HG02588 (cell line): ENCODE measurements around the gene RAD21L1.

Experiments
- ATAC-seq: cut with Tn5 transposase; IDR thresholded peaks from one replicate; pipeline ENCODE4 v1.9.1; 2021; ENCODE audit warnings: mild to moderate bottlenecking, moderate library complexity; ENCODE audit not compliant: unreplicated experiment

The RAD21L1 gene

DNA sequence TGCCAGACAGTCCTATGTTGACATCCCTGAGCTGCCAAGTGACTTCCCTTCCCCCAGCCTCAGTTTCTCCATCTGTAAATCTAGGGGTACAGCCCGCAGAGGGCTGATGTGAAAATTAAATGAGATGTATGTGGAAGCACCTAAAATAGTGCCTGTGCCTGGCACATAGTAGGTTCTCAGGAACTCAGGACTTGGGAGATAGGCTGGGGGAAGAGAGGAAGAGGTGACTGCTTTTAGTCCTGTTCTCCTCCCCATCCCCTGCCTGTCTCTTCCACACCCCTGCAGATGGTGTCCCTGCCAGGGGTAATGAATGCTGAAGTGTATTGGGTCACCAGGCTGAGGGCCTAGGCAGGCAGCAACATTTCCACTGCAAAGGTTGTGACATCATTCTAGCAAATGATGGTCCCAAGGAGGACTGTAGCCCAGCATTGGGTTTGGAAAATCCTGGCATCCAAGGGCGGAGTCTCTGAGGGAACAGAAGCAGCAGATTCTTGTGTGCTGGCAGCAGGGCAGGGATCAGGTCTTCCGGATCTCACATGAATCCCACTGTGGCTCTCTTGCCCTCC is 42.0 kb downstream of the RAD21L1 start:
- ATAC-seq: no peak

DNA sequence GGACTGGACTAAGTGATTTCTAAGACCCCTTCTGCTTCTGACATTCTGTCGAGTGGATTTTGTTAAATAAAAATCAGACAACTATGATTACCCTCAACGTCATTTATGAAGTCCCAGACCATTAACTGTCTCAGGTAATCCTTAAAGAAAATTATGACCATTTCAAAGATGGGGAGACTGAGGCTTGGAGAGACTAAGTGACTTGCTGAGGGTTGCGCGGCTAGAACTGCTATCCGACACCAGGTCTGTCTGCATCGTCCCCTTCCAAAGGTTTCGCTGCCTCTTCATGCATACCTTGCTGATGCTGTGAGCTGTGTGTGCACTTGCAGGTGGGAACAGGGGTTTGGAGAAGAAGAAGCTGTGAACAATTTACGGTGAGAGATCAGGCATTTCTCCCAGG is 43.4 kb downstream of the RAD21L1 start:
- no peak for ATAC-seq

DNA sequence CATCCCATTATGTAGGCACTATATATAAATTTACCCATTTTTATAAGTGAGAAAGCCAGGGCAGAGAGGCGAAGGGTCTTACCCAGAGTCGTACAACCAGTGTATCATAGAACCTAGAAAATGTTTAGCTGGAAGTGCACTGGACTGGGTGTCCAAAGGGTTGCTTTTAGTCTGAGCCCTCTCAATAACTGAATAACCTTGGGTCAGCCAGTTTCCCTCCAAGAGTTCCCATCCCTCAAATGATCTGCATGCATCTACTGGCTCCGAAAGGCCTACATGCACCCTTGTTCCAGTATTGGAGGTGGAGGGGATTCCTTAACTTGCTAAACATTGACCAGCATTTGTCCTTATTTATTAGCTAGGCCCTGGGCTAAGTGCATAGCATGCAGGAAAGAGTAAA is 44.0 kb downstream of the RAD21L1 start:
- no peak for ATAC-seq

DNA sequence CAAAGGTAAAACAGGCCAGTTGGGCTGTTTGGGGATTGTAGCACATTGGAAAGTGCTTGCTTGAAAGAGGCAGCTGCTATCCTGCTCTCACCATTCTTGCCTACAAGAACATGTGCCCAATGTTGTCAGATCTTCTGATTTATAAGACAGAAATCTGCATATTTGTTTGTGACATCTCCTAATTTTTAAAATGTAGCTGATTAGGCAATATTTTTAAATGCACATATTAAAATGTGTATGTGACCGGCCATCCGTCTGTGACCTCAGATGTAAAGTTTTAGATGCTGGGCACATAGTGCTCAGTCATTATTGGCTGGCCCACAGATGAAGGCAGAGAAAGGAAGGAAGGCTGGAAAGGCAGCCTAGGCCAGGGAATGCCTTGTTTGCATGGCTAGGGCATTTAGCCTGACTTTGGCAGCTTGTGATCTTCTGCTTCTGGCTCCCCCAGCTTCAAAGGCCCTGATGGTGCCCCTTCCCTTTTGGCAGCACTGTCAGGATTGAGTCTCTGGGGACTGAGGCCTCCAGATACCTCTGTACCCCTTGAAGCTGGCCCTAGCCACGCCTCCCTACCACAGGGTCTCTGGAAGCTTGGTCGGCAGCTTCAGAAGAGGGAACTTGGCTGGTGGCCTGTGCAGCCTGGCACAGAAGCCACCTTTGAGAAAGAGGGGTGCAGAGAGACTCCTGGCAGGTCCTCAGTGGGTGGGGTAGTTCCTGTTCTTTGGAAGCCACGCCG is 46.7 kb downstream of the RAD21L1 start:
- ATAC-seq: no peak

DNA sequence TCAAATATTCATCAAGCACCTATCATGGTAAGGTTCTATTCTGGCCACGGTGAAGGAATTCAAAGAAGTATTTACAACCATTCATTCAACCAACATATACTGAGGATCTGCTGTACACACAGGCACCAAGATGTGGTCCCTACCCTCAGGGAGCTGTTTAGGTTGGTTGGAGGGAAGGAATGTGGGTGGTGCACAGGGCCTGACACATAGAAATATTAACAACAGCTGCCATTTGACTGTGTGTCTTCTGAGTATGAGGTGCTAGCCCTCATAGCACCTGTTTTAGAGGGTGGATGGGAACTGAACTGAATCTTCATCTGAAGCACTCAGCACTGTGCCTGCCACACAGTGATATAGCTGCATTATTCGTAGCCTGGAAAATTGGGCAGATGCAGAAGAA is 47.5 kb downstream of the RAD21L1 start:
- ATAC-seq: no peak

DNA sequence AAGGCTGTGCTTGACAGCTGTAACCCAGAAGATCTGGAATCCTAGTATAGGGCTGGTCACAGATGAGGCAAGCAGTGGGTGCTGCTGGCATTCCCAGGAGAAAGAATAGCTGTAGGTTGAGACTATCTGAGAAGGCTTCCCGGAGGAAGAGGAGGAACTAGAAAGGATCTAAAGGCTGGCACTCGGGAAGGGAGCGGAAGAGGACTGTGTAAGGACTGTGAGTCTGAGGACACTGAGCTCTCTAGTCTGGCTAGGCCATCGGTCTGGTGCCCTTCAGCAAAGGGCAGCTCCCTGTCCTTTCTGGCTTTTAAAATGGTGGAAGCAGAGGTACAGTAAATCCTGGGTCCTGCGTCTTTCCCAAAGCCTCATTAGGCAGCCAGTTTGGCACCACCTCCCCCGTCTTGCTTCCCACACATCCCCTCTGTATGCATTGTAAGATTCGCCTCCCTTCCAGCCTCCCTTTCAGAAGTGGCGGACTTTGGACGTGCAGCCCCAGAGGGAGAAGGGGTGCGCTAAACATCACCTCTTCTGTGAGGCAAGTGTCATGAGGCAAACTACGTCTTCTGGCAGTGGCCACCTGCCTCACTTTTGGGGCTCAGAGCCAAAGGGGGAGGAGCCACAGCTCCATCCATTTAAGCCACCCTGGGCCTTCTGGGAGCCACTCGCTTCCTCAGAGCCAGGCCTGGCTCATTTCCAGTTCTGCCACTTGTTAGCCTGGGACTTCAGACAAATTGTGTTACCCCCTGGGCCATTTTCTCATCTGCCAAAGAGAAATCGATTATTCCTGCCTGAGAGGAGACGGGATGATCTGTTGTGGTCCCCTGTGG is 48.9 kb downstream of the RAD21L1 start:
- no peak for ATAC-seq

DNA sequence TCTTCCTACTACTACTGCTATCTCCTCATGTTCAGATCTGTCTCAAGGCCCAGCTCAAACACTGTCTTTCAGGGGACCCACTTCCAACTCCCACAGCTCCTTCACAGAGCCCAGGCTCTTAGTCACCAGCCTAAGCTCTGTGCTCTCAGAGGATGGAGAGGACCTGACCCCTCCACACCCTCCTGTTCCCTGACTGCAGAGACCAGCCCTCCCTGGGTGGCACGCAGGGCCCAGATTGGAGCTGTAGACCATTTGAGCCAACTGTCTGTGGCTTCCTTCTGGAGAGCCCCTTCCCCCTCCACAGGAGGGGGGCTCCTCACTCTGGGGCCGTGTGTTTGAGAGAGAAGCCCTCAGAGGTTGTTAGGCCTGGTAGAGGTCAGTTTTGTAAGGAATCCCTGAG is 50.1 kb downstream of the RAD21L1 start:
- no peak for ATAC-seq

DNA sequence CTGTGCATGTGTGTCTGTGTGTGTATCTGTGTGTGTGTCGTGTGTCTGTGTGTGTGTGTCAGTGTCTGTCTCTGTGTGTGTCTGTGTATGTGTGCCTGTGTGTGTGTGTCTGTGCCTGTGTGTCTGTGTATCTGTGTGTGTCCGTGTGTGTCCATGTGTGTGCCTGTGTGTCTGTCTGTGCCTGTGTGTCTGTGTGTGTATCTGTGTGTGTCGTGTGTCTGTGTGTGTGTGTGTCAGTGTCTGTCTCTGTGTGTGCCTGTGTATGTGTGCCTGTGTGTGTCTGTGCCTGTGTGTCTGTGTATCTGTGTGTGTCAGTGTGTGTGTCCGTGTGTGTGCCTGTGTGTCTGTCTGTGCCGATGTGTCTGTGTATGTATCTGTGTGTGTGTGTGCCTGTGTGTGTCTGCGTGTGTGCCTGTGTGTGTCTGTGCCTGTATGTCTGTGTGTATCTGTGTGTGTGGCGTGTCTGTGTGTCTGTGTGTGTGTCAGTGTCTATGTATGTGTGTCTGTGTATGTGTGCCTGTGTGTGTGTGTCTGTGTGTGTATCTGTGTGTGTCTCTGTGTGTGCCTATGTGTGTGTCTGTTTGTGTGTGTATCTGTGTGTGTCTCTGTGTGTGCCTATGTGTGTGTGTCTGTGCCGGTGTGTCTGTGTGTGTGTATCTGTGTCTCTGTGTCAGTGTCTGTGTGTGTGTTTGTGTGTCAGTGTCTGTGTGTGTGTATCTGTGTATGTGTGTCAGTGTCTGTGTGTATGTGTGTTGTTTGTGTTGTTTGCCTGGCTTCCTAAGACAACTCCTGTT is 51.9 kb downstream of the RAD21L1 start:
- ATAC-seq: no peak

DNA sequence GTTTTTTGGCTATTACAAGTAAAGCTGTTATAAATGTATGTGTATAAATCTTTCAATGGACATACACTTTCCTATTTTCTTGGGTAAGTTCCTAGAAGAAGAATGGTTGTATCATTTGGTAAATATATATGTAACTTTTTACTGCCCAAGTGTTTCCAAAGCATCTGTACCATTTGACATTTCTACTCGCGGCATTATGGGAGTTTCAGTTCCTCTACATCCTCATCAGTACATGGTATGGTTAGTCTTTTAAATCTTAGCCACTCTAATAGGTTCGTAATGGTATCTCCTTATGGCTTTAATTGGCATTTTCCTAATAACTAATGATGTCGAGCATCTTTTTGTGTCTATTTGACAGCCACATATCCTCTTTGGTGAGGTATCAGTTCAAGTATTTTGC is 53.1 kb downstream of the RAD21L1 start:
- no peak for ATAC-seq

DNA sequence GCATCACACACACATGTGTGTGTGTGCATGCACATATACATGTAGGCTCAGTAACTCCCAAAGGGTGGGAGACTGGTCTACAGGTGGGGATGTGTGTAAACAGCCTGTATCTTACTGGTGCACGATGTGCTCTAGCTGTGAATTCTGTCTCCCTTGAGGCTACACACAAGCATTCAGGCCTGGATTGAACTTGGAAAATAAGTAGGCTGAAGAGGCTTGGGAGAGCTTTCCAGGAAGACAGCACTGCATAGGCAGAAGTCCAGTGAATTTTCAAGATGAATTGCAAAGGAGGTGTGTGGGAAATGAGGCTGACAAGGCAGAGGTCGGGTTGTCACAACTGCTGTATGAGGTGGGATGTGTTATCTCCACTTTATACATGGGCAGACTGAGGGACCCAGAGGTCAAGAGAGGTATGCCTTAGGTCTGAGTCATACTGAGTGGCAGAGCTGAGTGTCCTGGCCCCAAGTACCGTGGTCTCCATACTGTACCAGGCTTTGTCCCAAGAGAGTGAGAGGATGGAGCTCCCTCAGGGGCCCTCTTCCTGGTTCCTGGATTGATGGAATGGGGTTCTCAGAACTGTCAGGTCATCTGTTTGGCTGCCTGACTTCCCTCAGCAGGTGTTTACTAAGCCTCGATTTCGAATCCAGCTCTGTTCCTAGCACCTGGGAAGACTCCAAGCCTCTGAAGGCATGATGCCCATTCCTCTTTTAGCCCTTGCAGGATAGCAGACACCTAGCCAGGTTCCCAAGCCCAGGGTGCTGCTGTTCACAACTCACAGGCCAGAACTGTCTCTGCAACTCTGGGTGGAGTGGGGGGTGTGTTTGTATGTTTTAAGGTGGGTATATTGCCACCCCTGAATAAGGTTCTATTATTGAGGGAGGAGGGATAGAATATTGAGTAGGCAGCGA is 54.6 kb downstream of the RAD21L1 start:
- ATAC-seq: no peak

DNA sequence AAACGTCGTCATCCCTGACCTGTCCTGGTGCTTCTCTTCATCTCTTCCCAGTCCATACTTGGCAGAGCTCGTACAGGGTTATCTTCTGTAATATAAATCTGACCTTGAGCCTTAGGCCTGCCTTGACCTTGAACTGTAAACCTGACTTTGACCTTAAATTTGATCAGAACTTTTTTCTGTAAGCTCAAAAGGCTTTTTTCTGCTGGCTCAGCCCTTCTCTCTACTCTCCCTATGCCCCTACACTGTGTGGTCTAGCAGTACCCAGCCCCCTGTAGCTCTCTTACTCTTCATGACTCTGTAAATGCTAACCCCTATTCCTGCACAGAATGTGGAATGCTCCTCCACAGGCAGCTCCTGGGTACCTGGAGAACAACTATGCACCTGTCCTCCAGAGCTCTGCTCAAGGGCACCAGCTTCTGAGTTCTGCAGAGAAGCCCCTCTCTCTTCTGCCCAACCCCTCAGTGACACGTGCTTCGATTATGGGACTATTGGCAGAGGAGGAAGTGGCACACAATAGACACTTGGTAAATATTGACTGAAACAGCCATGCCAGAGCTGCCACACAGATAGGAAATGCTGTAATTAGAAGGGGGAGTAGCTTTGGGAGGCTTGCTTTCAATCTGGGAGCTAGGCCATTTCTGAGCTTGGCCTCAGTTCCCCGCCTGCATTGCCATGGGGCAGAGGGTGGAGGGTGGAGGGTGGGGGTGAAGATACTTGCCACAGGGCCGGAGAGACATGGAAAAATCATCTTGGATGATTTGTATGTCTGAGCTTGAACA is 55.6 kb downstream of the RAD21L1 start:
- ATAC-seq: no peak

DNA sequence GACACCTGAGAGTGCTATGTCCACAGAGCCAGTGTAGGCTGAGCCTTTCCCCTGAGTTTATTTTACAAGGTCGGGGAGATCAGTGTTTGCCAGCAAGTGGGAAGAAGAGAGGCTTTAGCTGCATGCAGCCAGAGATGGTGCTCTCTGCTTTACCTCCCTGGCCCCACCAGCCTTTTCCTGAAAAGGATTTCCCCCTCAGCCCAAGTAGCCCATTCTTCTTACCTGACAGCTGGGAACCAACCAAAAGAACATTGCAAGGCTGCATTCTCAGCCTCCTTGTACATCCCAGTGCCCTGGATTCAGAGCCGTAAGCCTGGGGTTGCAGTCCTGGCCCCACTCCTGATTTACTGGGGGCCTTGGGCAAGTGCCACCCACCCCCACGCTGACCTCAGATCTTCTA is 57.1 kb downstream of the RAD21L1 start:
- no peak for ATAC-seq

DNA sequence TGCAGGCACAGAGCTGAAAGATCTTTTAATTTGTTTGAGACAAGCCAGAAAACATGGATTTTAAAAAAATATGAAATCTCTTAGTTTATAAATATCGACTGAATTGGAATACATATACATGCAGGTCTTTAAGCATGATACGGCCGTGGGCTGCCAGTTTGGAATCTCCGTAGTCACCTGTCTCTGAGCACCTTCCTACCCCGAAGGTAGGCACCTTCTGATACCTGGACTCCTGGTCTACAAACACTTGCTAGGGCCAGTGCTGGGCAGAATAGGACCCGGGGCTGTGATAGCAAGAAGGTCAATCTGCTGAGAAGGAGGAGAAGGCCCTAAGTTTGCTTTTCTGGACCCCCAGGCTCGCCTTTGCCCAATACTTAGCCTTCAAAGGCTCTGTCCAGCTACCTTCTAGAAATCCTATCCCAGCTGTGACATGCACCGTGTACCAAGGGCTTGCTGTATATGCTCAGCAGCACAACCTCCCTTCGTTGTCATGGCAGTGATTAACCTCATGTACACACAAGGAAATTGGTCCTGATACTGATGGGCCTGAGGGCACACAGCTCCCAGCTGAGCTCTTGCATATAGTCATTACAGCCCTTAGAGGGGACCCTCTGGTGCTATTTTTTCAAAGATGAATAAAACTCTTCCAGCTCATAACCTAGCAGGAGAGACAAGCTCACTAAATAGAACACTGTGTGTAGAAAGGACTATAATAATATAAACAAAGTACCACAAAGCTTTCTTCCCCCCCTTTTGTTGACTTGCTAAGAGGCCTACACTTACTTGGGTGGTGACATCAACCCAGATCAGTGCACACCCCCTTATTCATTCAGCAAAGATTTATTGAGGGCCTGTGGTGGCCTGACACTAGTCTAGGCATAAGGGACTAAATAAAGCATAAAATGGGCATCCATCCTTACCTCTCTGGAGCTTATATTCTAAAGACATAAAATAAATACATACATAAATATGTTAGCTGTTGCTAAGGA is 58.0 kb downstream of the RAD21L1 start:
- no peak for ATAC-seq

DNA sequence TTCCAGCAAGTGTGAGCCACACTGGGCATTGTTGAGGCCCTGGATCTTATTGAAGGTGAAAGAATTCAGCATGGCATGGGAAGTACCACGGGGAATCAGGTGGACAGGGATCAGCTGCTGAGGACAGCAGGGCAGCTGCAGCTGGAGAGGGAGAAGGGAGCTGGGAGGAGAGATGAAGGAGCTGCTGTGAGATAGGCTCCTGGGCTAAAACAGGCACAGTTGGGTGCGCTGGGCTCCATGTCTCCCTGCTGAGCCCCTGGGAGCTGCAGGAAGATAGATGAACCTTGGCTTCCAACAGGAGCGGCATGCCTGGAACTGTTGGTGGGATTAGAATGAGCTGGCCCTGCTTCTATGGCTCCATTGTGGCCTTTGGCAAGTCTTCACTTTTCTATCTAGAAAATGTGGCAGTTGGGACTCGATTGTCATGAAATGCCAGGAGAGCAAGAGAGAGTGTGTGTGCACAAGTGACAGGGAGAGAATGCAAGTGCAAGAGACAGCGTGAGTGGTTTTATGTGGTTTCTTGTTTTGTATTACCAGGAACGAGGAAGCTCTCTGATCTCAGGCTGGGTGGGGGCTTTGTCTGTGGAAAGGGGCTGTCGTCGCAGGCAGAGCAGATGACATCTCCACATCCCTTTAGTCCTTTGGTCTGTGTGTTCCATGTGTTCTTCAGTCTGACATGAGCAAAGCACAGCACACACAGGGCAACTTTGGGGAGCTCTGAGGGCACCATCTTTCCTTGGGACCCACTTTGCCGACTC is 60.6 kb downstream of the RAD21L1 start:
- no peak for ATAC-seq

DNA sequence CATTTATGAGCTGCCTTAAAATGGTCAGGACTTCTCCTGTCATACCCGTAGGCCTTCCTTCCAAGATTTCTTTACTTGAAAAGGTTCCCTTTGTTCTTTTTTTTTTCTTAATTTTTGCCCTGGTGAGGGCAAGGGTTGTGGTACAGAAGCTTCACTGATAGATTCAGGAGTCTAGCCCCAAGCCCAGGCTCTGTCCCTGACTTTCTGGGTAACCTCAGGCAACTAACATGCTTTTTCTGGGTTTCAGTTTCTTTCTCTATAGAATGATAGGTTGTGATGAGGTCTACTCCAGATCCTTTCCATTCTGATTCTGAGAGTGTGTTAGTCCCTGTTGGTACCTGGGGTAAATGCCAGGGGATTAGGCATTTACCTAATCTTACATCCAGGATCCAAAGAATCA is 61.5 kb downstream of the RAD21L1 start:
- no peak for ATAC-seq

DNA sequence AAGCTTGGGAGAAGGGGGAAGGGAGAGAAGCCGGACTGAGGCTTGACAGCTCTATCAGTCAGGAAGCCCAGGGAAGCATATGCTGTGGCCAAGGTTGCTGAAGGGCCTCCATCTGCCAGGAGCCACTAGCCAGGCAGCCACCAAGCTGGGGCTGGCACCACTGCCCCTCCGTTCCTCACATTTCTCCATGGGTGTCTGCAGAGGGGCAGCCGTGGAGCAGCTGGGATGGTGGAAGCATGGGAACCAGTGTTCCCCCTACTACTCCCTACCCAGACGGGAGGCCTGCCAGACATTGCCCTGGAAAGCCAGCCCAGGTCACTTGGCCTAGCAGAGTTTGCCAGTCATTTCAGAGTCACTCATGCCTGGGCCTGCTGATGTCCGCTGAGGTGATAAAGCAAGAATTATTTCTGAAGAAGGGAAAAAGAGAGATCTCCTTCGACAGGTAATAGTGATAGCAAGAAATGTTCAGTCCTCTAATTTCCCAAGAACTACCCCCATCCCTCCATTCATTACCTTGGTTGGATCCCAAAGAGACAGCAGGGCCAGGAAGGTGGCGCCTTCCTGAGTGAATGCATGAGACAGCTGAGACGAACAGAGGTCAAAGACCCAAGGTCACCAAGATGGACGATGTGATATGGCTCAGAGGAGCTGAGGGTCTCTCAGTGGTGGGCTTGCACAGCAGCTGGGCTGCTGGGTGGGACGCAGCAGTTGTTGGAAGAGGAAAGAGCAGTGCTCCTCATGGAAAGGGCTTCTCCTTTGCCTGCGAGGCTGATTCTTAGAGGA is 62.1 kb downstream of the RAD21L1 start:
- no peak for ATAC-seq
